ENCODE data around the gene CCL23. TPM values are rescaled to one million over a fixed set of nuclear protein-coding genes. Genes with fewer than 3 reads are reported as not detected.

CCL23 gene
- total RNA-seq (2022; extraction: Qiagen RNA extraction), result not detected in 5 replicates

GRCh38 chr17:36017799-36018198 is at the start of gene CCL23:
CCL23 (minus strand) TSS chr17:36017972; CDS start chr17:36017897, 75 bp downstream.

GRCh38 chr17:36063786-36064541 is 46.2 kb upstream of the CCL23 start, which contains the start of gene CCL18:
CCL18 (plus strand) TSS chr17:36064272; CDS start chr17:36064343, 71 bp downstream.

GRCh38 chr17:36001110-36001771 is 16.5 kb downstream of the CCL23 start, which contains the start of gene CCL15:
CCL15 (minus strand) TSS chr17:36001553; CDS start chr17:36001492, 61 bp downstream.

GRCh38 chr17:35986643-35987042 is 31.1 kb downstream of the CCL23 start, which contains the start of gene CCL14:
CCL14 (minus strand) TSS chr17:35986729; CDS start chr17:35986649, 80 bp downstream.

GRCh38 chr17:35981246-35981645 is 36.5 kb downstream of the CCL23 start, which contains the start of gene CCL16:
CCL16 (minus strand) TSS chr17:35981497; CDS start chr17:35981420, 77 bp downstream.

Other genes with a start within 250 kb of the CCL23 start
- gene MMP28, start 222.3 kb downstream of the CCL23 start, total RNA-seq (2022; extraction: Qiagen RNA extraction), result 4.5 to 8.7 TPM (median 7.5 TPM) in 5 replicates
- 197 to 220 TPM (median 203 TPM) in 5 replicates for gene TAF15, start 208.5 kb downstream of the CCL23 start, total RNA-seq (2022; extraction: Qiagen RNA extraction)
- not detected in 5 replicates for gene HEATR9, start 149.1 kb downstream of the CCL23 start, total RNA-seq (2022; extraction: Qiagen RNA extraction)
- 1.1 to 1.5 TPM (median 1.2 TPM) in 5 replicates for gene CCL5, start 137.6 kb downstream of the CCL23 start, total RNA-seq (2022; extraction: Qiagen RNA extraction)
- 2.7 to 3.9 TPM (median 3.1 TPM) in 5 replicates for gene RDM1, start 87.2 kb downstream of the CCL23 start, total RNA-seq (2022; extraction: Qiagen RNA extraction)
- gene LYZL6, start 74.3 kb downstream of the CCL23 start, total RNA-seq (2022; extraction: Qiagen RNA extraction), result not detected in 5 replicates
- not detected in 5 replicates for gene CCL16, start 36.5 kb downstream of the CCL23 start, total RNA-seq (2022; extraction: Qiagen RNA extraction)
- not detected in 5 replicates for gene CCL14, start 31.2 kb downstream of the CCL23 start, total RNA-seq (2022; extraction: Qiagen RNA extraction)
- gene CCL15, start 16.4 kb downstream of the CCL23 start, total RNA-seq (2022; extraction: Qiagen RNA extraction), result not detected in 5 replicates
- 0.21 TPM in 1 of 5 replicates, not detected in the others for gene CCL18, start 46.3 kb upstream of the CCL23 start, total RNA-seq (2022; extraction: Qiagen RNA extraction)
- not detected in 5 replicates for gene CCL3, start 72.2 kb upstream of the CCL23 start, total RNA-seq (2022; extraction: Qiagen RNA extraction)
- gene CCL4, start 85.9 kb upstream of the CCL23 start, total RNA-seq (2022; extraction: Qiagen RNA extraction), result not detected in 5 replicates
- 2.1 to 3.7 TPM (median 2.6 TPM) in 5 replicates for gene TBC1D3B, start 158.7 kb upstream of the CCL23 start, total RNA-seq (2022; extraction: Qiagen RNA extraction)
- gene CCL3L1, start 178.8 kb upstream of the CCL23 start, total RNA-seq (2022; extraction: Qiagen RNA extraction), result not detected in 5 replicates
- not detected in 5 replicates for gene CCL4L2, start 193.1 kb upstream of the CCL23 start, total RNA-seq (2022; extraction: Qiagen RNA extraction)
- 0.23 to 0.35 TPM (median 0.27 TPM) in 3 of 5 replicates, not detected in the others for gene TBC1D3I, start 246.6 kb upstream of the CCL23 start, total RNA-seq (2022; extraction: Qiagen RNA extraction)

Data from A549 treated with Mapracorat at 1 μM for 4 hours (cell line).